NK-92 treated with Interleukin-12 subunit alpha and Interleukin-12 subunit beta, amount 100 ng/mL, for 24 hours (cell line): ENCODE measurements around the gene DACT2.

Source experiments
- DNase-seq: peaks from one replicate; lab custom pipeline; 2025; lab: John Stamatoyannopoulos, UW

Gene DACT2

DNA sequence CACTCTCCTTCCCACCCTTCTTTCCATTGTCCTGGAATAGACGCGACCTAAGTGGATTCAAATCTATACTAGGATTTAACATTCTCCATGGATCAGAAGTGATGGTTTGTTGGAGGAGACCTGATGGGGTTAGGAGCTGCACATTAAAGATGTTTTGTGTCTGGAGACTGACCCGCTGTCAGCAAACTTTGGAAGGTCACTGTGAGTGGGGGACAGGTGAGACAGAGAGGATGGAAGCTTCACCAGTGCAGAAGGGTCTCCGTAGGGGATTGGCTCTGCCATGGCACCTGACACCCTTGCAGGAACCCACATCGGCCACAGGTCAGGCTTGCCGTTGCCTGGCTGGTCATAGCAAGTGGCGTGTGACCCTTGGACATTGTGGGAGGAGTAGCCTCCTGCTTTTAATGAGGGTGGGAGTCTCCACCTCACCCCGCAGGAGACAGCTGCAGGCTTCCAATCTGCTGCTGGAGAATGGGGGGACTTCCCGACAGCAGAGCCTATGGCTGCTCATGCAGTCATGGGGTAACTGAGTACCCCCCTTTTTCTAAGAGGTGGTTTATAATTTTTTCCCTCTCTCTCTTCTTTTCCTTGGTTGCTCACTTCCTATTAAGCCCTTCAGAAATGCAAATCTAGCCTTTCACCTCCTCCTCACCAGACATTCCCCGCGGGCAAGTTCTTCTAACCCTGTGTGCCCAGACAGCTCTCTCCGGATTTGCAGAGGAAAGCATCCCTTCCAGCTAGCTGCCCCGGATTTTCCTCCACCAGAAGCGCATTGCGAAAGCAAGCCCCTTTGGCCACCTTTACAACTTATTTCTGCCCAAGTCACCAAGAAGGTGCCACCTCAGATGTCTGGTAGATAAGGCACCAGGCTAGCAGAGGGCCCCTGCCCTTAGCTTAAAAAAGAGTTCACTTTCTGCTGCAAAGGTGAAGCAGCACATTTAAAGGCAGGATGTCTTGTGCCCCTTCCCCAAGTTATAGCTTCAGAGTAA, 53.5 kb downstream of the DACT2 start:
- DNase-seq = no peak

- DNase-seq = no peak
Measured at GRCh38 chr6:168265394-168265793, 54.2 kb downstream of the DACT2 start.

DNA sequence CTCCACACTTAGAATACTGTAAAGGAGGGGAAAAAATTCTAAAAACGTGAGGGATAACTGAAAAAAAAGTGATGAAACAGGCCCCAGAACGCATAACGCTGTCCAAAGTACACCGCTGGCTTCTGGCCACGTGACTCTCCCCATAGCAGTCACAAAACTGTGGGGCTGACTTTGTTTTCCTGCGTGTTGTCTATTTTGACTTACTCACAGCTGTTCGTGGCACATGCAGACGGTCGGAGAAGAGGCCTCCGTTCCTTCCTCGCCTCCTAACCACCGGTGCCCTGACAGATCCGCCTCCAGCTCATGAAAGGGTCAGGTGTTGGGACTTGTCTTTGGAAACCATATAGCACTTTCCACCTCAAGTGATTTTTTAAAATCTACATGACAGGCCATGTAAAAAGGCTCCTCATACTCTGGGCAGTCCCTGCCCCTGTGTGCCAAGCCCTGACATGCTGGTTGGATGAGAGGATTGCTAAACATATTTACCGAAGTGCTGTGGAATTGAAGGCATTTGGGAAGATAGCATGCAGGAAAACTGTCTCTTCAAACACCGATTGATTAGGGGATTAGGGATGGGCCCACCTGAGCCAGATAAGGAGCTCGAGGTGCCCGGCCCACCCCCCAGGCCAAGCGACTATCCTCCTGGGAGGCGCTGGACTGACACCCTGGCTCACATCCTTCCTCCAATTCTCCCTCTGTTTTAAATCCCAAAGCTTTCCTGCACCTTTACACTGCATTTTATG, 54.8 kb downstream of the DACT2 start:
- DNase-seq = no peak

DNA sequence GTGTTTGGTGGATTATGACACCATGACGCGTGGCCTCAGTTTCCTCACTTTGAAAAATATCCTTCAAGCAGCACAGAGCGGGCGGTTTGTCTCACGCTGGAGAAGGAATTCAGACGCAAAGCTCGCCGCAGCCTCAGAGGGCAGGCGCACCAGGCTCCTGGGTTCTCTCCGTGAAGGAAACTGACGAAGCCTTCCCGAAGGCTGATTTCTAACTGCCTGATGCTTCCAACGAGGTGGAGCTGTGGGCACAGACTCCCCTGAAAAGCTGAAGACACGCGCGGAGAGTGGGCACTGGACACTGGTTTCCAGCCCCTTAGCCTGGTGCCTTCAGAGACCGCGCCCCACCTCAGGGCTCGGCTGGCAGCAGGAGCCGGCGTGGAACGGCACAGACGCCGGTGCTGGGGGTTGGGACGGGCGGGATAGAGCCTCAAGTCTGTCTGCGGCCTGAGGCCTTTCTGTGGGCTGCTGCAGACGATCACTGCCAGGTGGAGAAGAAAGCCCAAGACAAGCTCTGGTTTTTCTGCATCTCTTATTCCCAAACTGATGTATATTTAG, 56.1 kb downstream of the DACT2 start:
- DNase-seq = no peak

DNA sequence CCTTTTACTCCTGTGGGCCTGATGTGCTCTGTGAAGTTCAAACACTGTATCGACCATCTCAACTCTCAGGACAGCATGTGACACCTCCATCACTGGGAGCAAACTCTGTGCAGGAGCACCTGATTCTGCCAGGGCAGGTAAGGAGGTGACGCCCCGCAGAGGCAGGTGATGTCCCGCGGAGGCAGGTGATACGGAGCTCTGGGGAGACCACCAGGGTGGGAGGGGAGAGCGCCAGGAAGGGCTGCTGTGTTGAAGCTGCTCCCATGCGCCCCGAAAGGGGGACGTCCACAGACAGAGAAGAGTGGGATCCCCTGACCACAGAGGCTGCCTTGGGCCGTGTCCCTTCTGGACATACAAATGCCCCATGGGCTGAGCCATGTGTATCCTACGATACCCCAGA, 58.3 kb downstream of the DACT2 start:
- no peak for DNase-seq

GRCh38 chr6:168260420-168260987, 59.1 kb downstream of the DACT2 start:
- DNase-seq = no peak

GRCh38 chr6:168258795-168259194, 60.8 kb downstream of the DACT2 start:
- DNase-seq = no peak

GRCh38 chr6:168256940-168257339, 62.6 kb downstream of the DACT2 start:
- no peak for DNase-seq
